Ovary (tissue), 9 donors: Measurements from ENCODE around the gene NGEF. TPM values are rescaled to one million over a fixed set of nuclear protein-coding genes. Genes with fewer than 3 reads are reported as not detected.

Experiments
- DNase-seq, 5 donors: peaks; one replicate each; pipeline ENCODE4 v3.0.0-alpha.2; 2019 to 2020
- H3K27ac ChIP-seq, 2 donors: fragments of 200-600 bp; one replicate each; pipeline versions ENCODE4 v1.5.1 to v1.8.0; 2019 to 2022
- H3K27me3 ChIP-seq: fragments of 200-600 bp; one replicate; pipeline ENCODE4 v1.8.0; 2022
- H3K36me3 ChIP-seq: fragments of 200-600 bp; sonication (generic); one replicate; pipeline ENCODE4 v1.5.1; 2019
- H3K4me1 ChIP-seq: one replicate; pipeline ENCODE4 v1.8.1; 2013; ENCODE audit warnings: mild to moderate bottlenecking, moderate library complexity; ENCODE audit not compliant: insufficient read depth
- H3K4me3 ChIP-seq: fragments of 200-600 bp; sonication (generic); one replicate; pipeline ENCODE4 v1.5.1; 2017
- H3K9me3 ChIP-seq, 2 donors: fragments of 200-600 bp in 1 of 2; sonication (generic) in 1 of 2; one replicate each; pipeline versions ENCODE4 v1.5.1 to v1.8.1; 2013 to 2019; ENCODE audit warnings: mild to moderate bottlenecking in 1 of 2, moderate library complexity in 1 of 2
- EP300 ChIP-seq: sonication (generic); formaldehyde crosslinking; IDR thresholded peaks from one replicate; pipeline ENCODE4 v1.6.1; 2017; ENCODE audit warnings: antibody characterized with exemption
- POLR2A ChIP-seq: fragments of 450-650 bp; IDR thresholded peaks from one replicate; pipeline ENCODE4 v1.6.1; 2017; ENCODE audit warnings: antibody characterized with exemption, mild to moderate bottlenecking, moderate library complexity
- WGBS, 3 donors: extraction: QIAGEN DNeasy Blood & Tissue Kit in 1 of 3; methylation state at CpG; one replicate each; pipeline versions ENCODE4 v1.1.5 to v1.1.7; 2013 to 2017; 5-methylcytosine and 5-hydroxymethylcytosine counted together
- intact Hi-C, 4 donors: fragments of 100-400 bp; cut with DNase I; formaldehyde crosslinking; loops; one replicate each; pipeline versions ENCODE4 v1.11.0 to v1.15.1; 2022 to 2023
- polyA plus RNA-seq, 2 donors: library from polyadenylated mRNA; stranded (reverse); fragments of 200-250 nt in 1 of 2; fragments of 350-450 nt in 1 of 2; fragmentation: Illumina TruSeq in 1 of 2; extraction: RNeasy Lipid Tissue Mini Kit (QIAGEN cat#74804) in 1 of 2; gene quantifications; one replicate each; pipeline ENCODE4 v1.2.3, GENCODE V29; 2013 to 2014
- total RNA-seq, 7 donors: library from RNA; depleted of rRNA in 2 of 7; stranded (reverse); fragments of >200 nt in 2 of 7; fragmentation: NEBNext Ultra II Directional in 3 of 7; extraction: Animal tissue kit (Norgen Biotek cat#: 25700) in 3 of 7; gene quantifications; one replicate each; pipeline versions ENCODE4 v1.1.0 to v1.2.4, GENCODE V29; 2016 to 2023
- TF ChIP-seq, protein P1 (sequence below), 3 donors: fragments of 450-650 bp in 2 of 3; fragments of 200-600 bp in 1 of 3; IDR thresholded peaks; one replicate each; pipeline versions ENCODE4 v1.5.1 to v1.8.0; 2016 to 2022; ENCODE audit warnings: antibody characterized with exemption in 3 of 3, mild to moderate bottlenecking in 1 of 3
- donor health status: DM: no; HTN: no; CAD: no; lungs with moderate emphysema.
- donor health status: DM: no; HTN: no; CAD: no.
- donor health status: Bipolar disorder and iron deficiency.
- donor health status: DM: yes; HTN: yes; CAD: no.
- donor health status: DM: no; HTN: no; CAD: no.
- donor health status: DM: yes; HTN: yes; CAD: no.

The NGEF gene
- total and polyA plus RNA-seq, 9 donors = 0.18 to 3.1 (median 0.80) TPM

GRCh38 chr2:232873909-232874641, 139.0 kb downstream of the NGEF start:
- 80 to 93% (median 91%) methylated on average over 6 of the region's 6 CpGs for WGBS, 3 donors
- Histone ChIP-seq H3K27ac (no peak overlapping the region), H3K27me3 (no peaks in the 10 kb centered on the region), H3K9me3 (no peaks in the 10 kb centered on the region), H3K4me3 (no peak overlapping the region), H3K36me3 (no peaks in the 10 kb centered on the region), H3K4me1 (peaks cover 4% of the 10 kb centered on the region)
- DNase-seq = peak in 1 of 5 donors; percentile 2
- intact Hi-C loops = no loop called here
- TF ChIP-seq, protein P1, sequence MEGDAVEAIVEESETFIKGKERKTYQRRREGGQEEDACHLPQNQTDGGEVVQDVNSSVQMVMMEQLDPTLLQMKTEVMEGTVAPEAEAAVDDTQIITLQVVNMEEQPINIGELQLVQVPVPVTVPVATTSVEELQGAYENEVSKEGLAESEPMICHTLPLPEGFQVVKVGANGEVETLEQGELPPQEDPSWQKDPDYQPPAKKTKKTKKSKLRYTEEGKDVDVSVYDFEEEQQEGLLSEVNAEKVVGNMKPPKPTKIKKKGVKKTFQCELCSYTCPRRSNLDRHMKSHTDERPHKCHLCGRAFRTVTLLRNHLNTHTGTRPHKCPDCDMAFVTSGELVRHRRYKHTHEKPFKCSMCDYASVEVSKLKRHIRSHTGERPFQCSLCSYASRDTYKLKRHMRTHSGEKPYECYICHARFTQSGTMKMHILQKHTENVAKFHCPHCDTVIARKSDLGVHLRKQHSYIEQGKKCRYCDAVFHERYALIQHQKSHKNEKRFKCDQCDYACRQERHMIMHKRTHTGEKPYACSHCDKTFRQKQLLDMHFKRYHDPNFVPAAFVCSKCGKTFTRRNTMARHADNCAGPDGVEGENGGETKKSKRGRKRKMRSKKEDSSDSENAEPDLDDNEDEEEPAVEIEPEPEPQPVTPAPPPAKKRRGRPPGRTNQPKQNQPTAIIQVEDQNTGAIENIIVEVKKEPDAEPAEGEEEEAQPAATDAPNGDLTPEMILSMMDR (IDR thresholded peaks at IDR 0.05) = no peak

DNA sequence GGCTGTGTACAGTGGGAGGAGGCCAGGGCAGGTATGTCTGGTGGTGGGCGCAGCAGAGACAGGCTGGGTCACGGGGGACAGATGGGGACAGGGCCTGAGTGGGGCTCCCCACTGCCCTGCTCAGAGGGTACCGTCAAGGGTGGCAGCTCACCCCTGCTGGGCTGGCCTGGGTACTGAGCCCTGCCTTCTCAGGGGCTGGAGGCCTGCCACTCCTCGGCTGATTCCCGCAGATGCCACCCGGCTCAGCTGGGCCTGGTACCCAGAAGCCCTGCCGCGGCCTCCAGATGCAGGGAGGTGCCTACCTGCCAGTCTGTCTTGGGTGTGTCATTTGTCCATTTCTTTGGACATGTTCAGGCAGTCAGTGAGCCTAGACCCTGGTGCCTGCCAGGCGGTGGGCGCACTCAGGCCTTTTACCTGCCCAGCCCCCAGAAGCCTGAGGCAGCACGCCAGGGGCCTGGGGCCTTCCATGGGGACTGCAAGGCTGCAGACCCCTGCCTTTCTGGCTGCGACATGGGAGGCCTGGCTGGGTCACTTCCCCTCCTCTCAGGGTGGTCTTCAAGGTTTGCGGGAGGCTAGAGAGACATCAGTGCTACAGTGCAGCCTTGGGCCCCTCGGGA, 139.7 kb downstream of the NGEF start:
- TF ChIP-seq EP300 (no peak), POLR2A (no peak)
- TF ChIP-seq, protein P1 (IDR thresholded peaks at IDR 0.05) = no peak
- Histone ChIP-seq H3K36me3 (no peaks in the 10 kb centered on the region), H3K9me3 (no peaks in the 10 kb centered on the region), H3K27me3 (no peaks in the 10 kb centered on the region), H3K4me3 (no peak overlapping the region), H3K27ac (no peak overlapping the region), H3K4me1 (peaks cover 4% of the 10 kb centered on the region)
- intact Hi-C loops = no loop called here
- WGBS, 3 donors = 90 to 94% (median 92%) methylated on average over 12 to 14 of the region's 14 CpGs
- peak in 1 of 5 donors; percentile 28 for DNase-seq

GRCh38 chr2:232872826-232873225, 140.2 kb downstream of the NGEF start:
- no peak overlapping the region for H3K4me3 ChIP-seq
- H3K9me3 ChIP-seq = no peaks in the 10 kb centered on the region
- intact Hi-C loops = no loop called here
- no peak overlapping the region for H3K27ac ChIP-seq
- peaks cover 4% of the 10 kb centered on the region for H3K4me1 ChIP-seq
- TF ChIP-seq, protein P1 (IDR thresholded peaks at IDR 0.05) = no peak
- TF ChIP-seq EP300 = no peak
- TF ChIP-seq POLR2A = no peak
- DNase-seq = peak in 1 of 5 donors; percentile 9
- no peaks in the 10 kb centered on the region for H3K27me3 ChIP-seq
- WGBS, 3 donors = 90 to 91% (median 91%) methylated on average over 8 to 9 of the region's 9 CpGs
- H3K36me3 ChIP-seq = no peaks in the 10 kb centered on the region

- no peak for TF ChIP-seq POLR2A
- TF ChIP-seq EP300 = no peak
- TF ChIP-seq, protein P1 (IDR thresholded peaks at IDR 0.05) = no peak
- no peak overlapping the region for H3K27ac ChIP-seq
- intact Hi-C loops = no loop called here
- H3K9me3 ChIP-seq = no peaks in the 10 kb centered on the region
- 88 to 91% (median 90%) methylated on average over 21 to 22 of the region's 22 CpGs for WGBS, 3 donors
- peaks cover 4% of the 10 kb centered on the region for H3K4me1 ChIP-seq
- no peaks in the 10 kb centered on the region for H3K36me3 ChIP-seq
- peak in 1 of 5 donors; percentile 24 for DNase-seq
- no peak overlapping the region for H3K4me3 ChIP-seq
- no peaks in the 10 kb centered on the region for H3K27me3 ChIP-seq
Observed at GRCh38 chr2:232871835-232872736, 141.0 kb downstream of the NGEF start.
